Stimulated activated CD8-positive, alpha-beta memory T cell treated with anti-CD3 and anti-CD28 coated beads, Interleukin-12 subunit alpha, Interleukin-12 subunit beta, amount 100 ng/mL, for 24 hours (primary cell): Measurements from ENCODE around the gene USF1.
A peak's percentile ranks its signal among the peaks of the same experiment; 100 is the strongest.

Source experiments
- DNase-seq: peaks from one replicate; pipeline ENCODE4 v3.0.0-alpha.2; 2020; ENCODE audit errors: extremely low read depth

Gene USF1, protein sequence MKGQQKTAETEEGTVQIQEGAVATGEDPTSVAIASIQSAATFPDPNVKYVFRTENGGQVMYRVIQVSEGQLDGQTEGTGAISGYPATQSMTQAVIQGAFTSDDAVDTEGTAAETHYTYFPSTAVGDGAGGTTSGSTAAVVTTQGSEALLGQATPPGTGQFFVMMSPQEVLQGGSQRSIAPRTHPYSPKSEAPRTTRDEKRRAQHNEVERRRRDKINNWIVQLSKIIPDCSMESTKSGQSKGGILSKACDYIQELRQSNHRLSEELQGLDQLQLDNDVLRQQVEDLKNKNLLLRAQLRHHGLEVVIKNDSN

DNA sequence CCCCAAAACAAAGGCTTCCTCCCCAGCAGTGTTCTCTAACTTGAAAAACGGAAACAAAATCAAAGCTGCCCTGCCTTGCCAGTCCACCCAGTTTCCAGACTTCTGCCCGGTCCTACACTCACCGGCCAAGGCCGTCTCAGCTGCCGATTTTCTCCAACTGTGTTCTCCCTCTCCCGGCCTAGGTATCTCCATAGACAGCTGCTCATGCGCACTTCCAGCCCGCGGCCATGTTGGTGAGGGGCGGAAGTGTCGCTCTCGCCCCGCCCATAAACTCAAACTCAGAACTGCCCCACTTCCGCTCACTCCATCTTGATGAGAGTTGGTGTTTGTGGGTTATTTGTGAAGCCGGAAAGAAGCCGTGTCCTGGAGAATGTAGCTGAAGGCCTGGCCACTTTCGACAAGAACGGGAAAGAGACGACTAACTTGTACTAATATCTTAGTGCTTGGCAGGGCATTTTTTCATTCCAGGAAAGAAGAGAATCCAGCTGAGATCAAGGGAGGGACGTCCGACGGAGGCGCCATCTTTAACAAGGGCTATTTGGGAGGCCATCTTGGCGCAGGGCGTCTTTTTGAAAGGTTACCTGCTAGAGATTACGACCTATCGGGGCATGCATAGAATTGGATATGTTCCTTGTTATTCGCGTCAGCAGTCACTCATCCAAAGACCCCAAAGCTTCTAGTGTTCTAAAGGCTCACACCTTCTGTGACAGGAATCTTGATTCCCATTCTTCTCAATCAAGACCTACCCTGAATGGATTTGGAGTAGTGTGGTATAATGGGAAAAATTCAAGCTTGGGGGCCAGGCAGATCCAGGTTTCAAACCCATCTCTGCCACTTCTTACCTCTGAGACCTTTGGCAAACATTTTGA lies at the start of gene USF1:
Gene USF1 (minus strand): TSS at position 242 of the 869 bp plus-strand sequence. CDS start 2,702 bp downstream, outside the sequence.
- peak; percentile 82 for DNase-seq

GRCh38 chr1:161095230-161095629 lies 49.5 kb upstream of the USF1 start:
- DNase-seq, result no peak

DNA sequence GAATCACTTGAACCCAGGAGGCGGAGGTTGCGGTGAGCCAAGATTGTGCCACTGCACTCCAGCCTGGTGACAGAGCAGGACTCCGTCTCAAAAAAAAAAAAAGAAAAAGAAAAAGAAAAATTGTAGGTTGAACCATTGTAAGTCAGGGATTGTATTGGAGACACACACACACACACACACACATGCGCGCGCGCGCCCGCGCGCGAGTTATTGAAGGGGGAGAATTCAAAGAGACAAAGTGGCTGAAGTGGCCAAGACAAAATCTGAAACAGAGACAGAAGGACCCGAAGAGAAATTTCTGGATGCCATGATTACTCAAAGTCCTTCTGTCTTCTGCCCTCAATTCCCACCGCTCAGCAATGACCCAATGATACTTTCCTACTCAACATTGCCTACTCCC lies 48.7 kb upstream of the USF1 start:
- no peak for DNase-seq

DNA sequence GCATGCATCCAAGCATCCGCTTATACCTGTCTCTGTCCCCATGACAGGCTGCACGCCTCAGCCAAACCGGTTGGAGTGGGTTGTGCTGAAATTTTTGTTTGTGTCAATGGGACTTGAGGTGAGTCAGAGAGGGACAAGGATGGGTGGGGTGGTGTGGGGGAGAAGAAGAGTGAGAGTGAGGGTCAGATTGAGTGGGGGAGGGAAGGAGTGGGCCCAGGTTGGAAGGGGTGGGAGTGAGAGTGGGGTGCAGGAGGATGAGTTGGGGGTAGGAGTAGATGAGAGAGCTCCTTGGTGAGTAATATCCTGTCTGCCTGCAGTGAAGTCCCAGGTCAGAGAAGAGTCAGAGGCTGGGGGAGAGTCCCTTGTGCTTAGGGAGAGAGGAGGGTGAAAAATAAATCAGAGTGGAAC lies 46.8 kb upstream of the USF1 start:
- DNase-seq, result no peak

GRCh38 chr1:161091796-161092507 lies 46.2 kb upstream of the USF1 start:
- DNase-seq, result no peak

- no peak for DNase-seq
Observed at GRCh38 chr1:161091093-161091492, 45.3 kb upstream of the USF1 start.

GRCh38 chr1:161090617-161091016 lies 44.8 kb upstream of the USF1 start:
- no peak for DNase-seq

- DNase-seq, result no peak
Observed at GRCh38 chr1:161089938-161090337, 44.2 kb upstream of the USF1 start.

GRCh38 chr1:161089251-161089924 lies 43.6 kb upstream of the USF1 start, which contains the start of gene NECTIN4:
Gene NECTIN4, minus strand, starts transcription at chr1:161089558. Its CDS starts 262 bp downstream, at chr1:161089296.
- DNase-seq, result no peak

DNA sequence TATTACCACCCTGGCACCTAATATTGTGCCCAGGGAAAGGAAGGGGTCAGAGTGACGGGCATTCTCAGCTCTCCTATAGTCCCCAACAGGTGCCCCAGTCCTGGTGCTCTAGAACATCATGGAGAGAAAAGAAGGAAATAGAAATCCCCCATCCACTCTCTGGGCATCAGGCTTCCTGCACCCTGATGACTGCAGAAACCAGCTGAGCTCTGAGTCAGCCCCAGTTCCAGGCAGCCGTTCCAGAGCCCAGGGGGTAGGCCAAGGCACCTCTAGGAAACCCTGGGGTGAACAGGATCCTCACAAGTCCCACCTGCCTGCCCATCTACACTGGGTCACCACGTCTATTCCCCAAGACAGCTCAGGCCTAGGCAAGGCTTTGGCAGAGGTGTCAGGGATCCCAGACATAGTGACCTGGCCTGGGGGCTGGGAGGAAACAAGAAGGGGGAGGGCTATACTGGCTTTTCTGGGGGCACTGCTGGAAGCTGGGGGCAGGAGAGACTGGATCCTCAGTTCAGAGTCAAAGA lies 42.9 kb upstream of the USF1 start:
- no peak for DNase-seq

DNA sequence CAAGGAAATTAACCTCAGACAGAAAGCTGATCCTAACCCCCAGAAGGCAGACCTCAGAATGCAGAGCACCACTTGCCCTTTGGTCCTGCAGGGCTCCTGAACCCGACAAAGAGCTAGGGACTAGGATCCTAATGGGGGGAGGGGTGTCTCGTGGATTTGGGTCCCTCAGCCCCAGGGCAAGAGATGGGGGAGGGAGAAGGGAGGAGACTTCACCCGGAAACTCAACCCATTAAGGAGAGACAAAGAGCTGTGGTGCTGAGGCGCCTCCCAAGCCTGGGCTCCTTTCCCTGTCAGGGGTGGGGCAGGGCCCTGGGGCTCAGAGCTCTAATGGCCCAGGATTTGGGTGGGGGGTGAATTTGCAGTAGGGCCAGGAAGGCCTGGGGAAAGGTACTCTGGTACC lies 40.7 kb upstream of the USF1 start:
- DNase-seq, result no peak

DNA sequence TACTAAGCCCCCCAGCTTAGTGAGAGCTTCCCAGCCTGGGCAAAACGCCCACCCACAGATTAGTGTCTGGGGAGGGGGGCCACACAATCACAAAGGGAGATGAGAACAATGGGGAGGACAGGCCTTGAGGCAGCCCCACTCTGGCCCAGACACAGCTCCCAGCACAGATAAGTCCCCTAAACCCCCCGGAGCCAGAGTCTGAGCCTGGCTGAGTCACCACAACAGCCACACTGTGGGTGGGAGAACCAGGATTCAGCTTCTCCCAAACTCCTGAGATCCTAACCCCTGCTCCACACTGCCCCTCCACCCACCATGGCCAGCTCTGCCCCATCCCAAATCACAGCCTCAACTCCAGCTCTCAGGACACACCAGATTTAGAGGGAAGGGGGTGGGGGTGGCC lies 39.4 kb upstream of the USF1 start:
- no peak for DNase-seq

- no peak for DNase-seq
Observed at GRCh38 chr1:161084597-161084988, 38.8 kb upstream of the USF1 start.

DNA sequence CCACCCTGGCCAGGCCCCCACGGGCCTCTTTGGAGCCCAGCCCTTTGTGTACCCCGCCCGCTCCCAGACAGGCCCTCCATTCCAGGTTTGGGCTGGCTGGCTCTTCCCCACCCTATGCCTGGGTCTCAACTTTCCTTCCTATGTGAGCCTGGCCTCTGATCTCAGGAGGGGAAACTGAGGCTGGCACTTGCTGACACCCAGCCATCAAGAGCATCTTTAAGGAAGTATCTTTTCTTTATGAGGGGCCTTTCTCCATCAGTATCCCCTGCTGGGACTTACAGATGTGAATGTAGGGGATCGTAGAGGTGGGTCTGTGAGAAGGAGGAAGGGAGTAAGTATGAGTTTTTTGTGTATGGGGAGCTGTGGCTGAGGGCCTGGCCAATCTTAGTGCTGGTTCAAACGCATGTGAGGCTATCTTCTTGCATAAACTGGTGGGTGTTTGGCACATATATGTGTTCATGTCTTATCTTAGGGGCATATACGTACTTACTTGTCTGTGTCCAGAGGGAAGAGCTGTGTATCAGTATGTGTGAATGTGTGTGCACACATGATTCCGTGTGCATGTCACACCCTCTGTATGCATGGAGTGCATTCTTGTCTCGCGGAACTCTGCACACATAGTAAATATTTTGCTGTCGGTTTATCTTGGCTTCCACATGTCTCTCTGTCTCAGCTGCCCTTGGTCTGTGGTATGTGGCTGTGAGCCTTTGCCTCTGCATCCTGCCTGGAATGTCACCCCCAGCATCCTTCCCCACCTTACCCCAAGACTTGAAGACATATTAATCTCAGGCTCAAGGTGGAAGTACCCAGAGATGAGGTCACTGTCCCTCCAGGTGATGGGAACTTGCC lies 38.2 kb upstream of the USF1 start:
- no peak for DNase-seq

GRCh38 chr1:161082996-161083747 lies 37.4 kb upstream of the USF1 start:
- DNase-seq, result no peak

GRCh38 chr1:161082483-161082882 lies 36.7 kb upstream of the USF1 start:
- no peak for DNase-seq

- DNase-seq, result no peak
Observed at GRCh38 chr1:161081519-161081918, 35.7 kb upstream of the USF1 start.

GRCh38 chr1:161080441-161081405 lies 34.9 kb upstream of the USF1 start:
- DNase-seq, result no peak
